H9 (cell line): ENCODE results near the gene MILR1. TPM values are rescaled to one million over a fixed set of nuclear protein-coding genes. Genes with fewer than 3 reads are reported as not detected.

Experiments
- DNase-seq: peaks from one replicate; pipeline ENCODE4 v3.0.0-alpha.2; 2017
- H2AFZ ChIP-seq: one replicate; pipeline ENCODE4 v1.6.1; 2013; ENCODE audit warnings: mild to moderate bottlenecking, low read length, control low read depth, moderate library complexity
- H2AK5ac ChIP-seq: 2 replicates; pipeline ENCODE4 v1.6.1; 2013; ENCODE audit warnings: low read length, control low read depth, mixed read lengths; ENCODE audit not compliant: insufficient read length
- H2BK120ac ChIP-seq: one replicate; pipeline ENCODE4 v1.6.1; 2013; ENCODE audit warnings: low read depth, mild to moderate bottlenecking, low read length, control low read depth, inconsistent platforms; ENCODE audit not compliant: poor library complexity, severe bottlenecking
- H2BK12ac ChIP-seq: 2 replicates; pipeline ENCODE4 v1.6.1; 2013; ENCODE audit warnings: low read length, control low read depth, mixed read lengths, low read depth; ENCODE audit not compliant: insufficient read length
- H2BK15ac ChIP-seq: 2 replicates; pipeline ENCODE4 v1.6.1; 2013; ENCODE audit warnings: low read depth, low read length, control low read depth
- H2BK20ac ChIP-seq: one replicate; pipeline ENCODE4 v1.6.1; 2013; ENCODE audit warnings: low read depth, mild to moderate bottlenecking, low read length, control low read depth, inconsistent platforms; ENCODE audit not compliant: poor library complexity, severe bottlenecking
- H2BK5ac ChIP-seq: 2 replicates; pipeline ENCODE4 v1.6.1; 2013; ENCODE audit warnings: low read length, control low read depth, mixed read lengths; ENCODE audit not compliant: insufficient read length
- H3K14ac ChIP-seq: 2 replicates; pipeline ENCODE4 v1.6.1; 2013; ENCODE audit warnings: low read length, control low read depth; ENCODE audit not compliant: insufficient read depth
- H3K18ac ChIP-seq: 2 replicates; pipeline ENCODE4 v1.6.1; 2013; ENCODE audit warnings: low read depth, mild to moderate bottlenecking, mixed read lengths, low read length, control low read depth; ENCODE audit not compliant: insufficient read length
- H3K23ac ChIP-seq: 2 replicates; pipeline ENCODE4 v1.6.1; 2013; ENCODE audit warnings: low read length, control low read depth, mixed read lengths, low read depth; ENCODE audit not compliant: insufficient read length
- H3K23me2 ChIP-seq: 2 replicates; pipeline ENCODE4 v1.6.1; 2013; ENCODE audit warnings: low read depth, mild to moderate bottlenecking, mixed read lengths, low read length, control low read depth; ENCODE audit not compliant: insufficient read length, poor library complexity, severe bottlenecking
- H3K27ac ChIP-seq: 2 replicates; pipeline ENCODE4 v1.5.1; 2013; ENCODE audit warnings: low read length, control low read depth, mixed read lengths, low read depth; ENCODE audit not compliant: insufficient read length
- H3K27me3 ChIP-seq: 2 replicates; pipeline ENCODE4 v1.6.1; 2013; ENCODE audit warnings: low read length, control low read depth, inconsistent platforms; ENCODE audit not compliant: insufficient read depth
- H3K4ac ChIP-seq: 2 replicates; pipeline ENCODE4 v1.6.1; 2013; ENCODE audit warnings: low read depth, mild to moderate bottlenecking, control low read depth, inconsistent platforms, low read length, moderate library complexity
- H3K4me1 ChIP-seq: 2 replicates; pipeline ENCODE4 v1.6.1; 2013; ENCODE audit warnings: low read length, control low read depth, inconsistent platforms; ENCODE audit not compliant: insufficient read depth
- H3K4me2 ChIP-seq: 2 replicates; pipeline ENCODE4 v1.6.1; 2013; ENCODE audit warnings: low read length, control low read depth, mixed read lengths; ENCODE audit not compliant: insufficient read length, insufficient read depth
- H3K56ac ChIP-seq: 2 replicates; pipeline ENCODE4 v1.6.1; 2013; ENCODE audit warnings: low read depth, mild to moderate bottlenecking, mixed read lengths, low read length, control low read depth; ENCODE audit not compliant: insufficient read length
- H3K79me1 ChIP-seq: 2 replicates; pipeline ENCODE4 v1.6.1; 2013; ENCODE audit warnings: low read depth, mild to moderate bottlenecking, moderate library complexity, low read length, control low read depth, inconsistent platforms; ENCODE audit not compliant: insufficient read depth, poor library complexity, severe bottlenecking
- H3K79me2 ChIP-seq: 2 replicates; pipeline ENCODE4 v1.6.1; 2013; ENCODE audit warnings: low read length, control low read depth, inconsistent platforms; ENCODE audit not compliant: insufficient read depth
- H3K9ac ChIP-seq: 2 replicates; pipeline ENCODE4 v1.6.1; 2013; ENCODE audit warnings: low read length, control low read depth, mixed read lengths; ENCODE audit not compliant: insufficient read length; ENCODE audit errors: extremely low read depth
- H3K9me3 ChIP-seq: one replicate; pipeline ENCODE4 v1.6.1; 2013; ENCODE audit warnings: low read depth, low read length, inconsistent platforms; ENCODE audit not compliant: control insufficient read depth
- H3T11ph ChIP-seq: one replicate; pipeline ENCODE4 v1.6.1; 2013; ENCODE audit warnings: mild to moderate bottlenecking, low read length, control low read depth, inconsistent platforms
- H4K20me1 ChIP-seq: one replicate; pipeline ENCODE4 v1.6.1; 2013; ENCODE audit not compliant: control insufficient read depth, insufficient read length, insufficient read depth
- H4K5ac ChIP-seq: 2 replicates; pipeline ENCODE4 v1.6.1; 2013; ENCODE audit warnings: low read depth, mild to moderate bottlenecking, mixed read lengths, low read length, control low read depth; ENCODE audit not compliant: insufficient read length
- H4K8ac ChIP-seq: replicated peaks from 2 replicates; pipeline ENCODE4 v1.6.1; 2013; ENCODE audit warnings: low read length, control low read depth, mixed read lengths, low read depth; ENCODE audit not compliant: insufficient read length
- H4K91ac ChIP-seq: 2 replicates; pipeline ENCODE4 v1.6.1; 2013; ENCODE audit warnings: low read depth, mild to moderate bottlenecking, moderate library complexity, mixed read lengths, low read length, control low read depth; ENCODE audit not compliant: insufficient read length
- H3K27ac Mint-ChIP-seq, 3 experiments: 2 replicates in 2 of 3; 3 replicates in 1 of 3; pipeline ENCODE4 v1.8.0; 2020 to 2021; ENCODE audit warnings: mixed read lengths in 3 of 3, mild to moderate bottlenecking in 1 of 3, moderate library complexity in 1 of 3
- H3K27me3 Mint-ChIP-seq: 2 replicates; pipeline ENCODE4 v1.8.0; 2021; ENCODE audit warnings: low read depth, mild to moderate bottlenecking, moderate library complexity, mixed read lengths
- H3K36me3 Mint-ChIP-seq, 3 experiments: 2 replicates in 2 of 3; 3 replicates in 1 of 3; pipeline ENCODE4 v1.8.0; 2020 to 2021; ENCODE audit warnings: low read depth in 3 of 3, mixed read lengths in 3 of 3; ENCODE audit not compliant: insufficient read depth in 1 of 3
- H3K4me1 Mint-ChIP-seq, 2 experiments: 2 replicates each; pipeline ENCODE4 v1.8.0; 2020; ENCODE audit warnings: mixed read lengths in 2 of 2
- H3K4me3 Mint-ChIP-seq, 2 experiments: 2 replicates in 1 of 2; 3 replicates in 1 of 2; pipeline ENCODE4 v1.8.0; 2020 to 2021; ENCODE audit warnings: mild to moderate bottlenecking in 2 of 2, mixed read lengths in 2 of 2, moderate library complexity in 1 of 2
- H3K9me3 Mint-ChIP-seq, 2 experiments: 2 replicates in 1 of 2; 3 replicates in 1 of 2; pipeline ENCODE4 v1.8.0; 2020; ENCODE audit warnings: mild to moderate bottlenecking in 2 of 2, mixed read lengths in 2 of 2, moderate library complexity in 1 of 2
- WGBS: extraction: QIAGEN DNeasy Blood & Tissue Kit; methylation state at CpG from one replicate; pipeline ENCODE4 v1.1.7; 2013; ENCODE audit warnings: missing lambda C conversion rate, low lambda C conversion rate, mixed read lengths; ENCODE audit not compliant: insufficient read length; ENCODE audit errors: extremely low coverage; 5-methylcytosine and 5-hydroxymethylcytosine counted together
- total RNA-seq: library from RNA; stranded (reverse); gene quantifications from 2 replicates; pipeline ENCODE4 v1.2.1, GENCODE V29; 2021
- TF ChIP-seq, protein P1 (sequence below): fragments of 200-600 bp; sonication (generic); conservative IDR thresholded peaks from 3 replicates; pipeline ENCODE4 v1.8.0; 2021; ENCODE audit warnings: antibody characterized with exemption, mild to moderate bottlenecking

MILR1 gene
- total RNA-seq, 1 experiment from 2014 or later: not detected

DNA sequence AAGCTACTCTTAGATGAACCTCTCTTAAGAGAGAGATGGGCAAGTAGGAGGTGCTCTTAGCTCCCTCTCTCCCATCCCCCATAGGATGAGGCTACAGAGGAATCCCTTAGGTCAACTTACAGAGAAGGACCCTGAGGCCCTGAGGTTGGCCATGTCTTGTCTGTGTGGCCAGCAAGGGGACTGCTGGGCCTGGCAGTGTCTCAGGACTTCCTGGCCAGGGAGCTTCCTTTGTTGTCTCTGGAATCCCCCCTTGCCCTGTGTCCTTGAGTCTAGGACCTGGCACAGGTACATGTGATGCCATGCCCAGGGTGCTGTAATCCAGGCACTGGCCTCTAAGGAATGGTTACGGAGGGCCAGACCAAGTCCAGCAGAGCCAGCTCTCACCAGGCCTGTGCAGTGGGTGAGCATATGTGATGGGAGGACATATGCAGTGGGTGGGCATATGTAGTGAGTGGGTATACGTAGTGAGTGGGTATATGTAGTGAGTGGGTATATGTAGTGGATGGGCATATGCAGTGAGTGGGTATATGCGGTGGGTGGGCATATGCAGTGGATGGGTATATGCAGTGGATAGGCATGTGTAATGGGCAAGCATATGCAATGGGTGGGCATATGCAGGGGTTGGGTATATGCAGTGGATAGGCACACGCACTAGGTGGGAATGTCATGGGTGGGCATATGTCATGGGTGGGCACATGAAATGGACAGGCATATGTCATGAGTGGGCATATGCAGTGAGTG, 38.0 kb upstream of the MILR1 start:
- H4K8ac ChIP-seq: no peak overlapping the region
- TF ChIP-seq, protein P1, sequence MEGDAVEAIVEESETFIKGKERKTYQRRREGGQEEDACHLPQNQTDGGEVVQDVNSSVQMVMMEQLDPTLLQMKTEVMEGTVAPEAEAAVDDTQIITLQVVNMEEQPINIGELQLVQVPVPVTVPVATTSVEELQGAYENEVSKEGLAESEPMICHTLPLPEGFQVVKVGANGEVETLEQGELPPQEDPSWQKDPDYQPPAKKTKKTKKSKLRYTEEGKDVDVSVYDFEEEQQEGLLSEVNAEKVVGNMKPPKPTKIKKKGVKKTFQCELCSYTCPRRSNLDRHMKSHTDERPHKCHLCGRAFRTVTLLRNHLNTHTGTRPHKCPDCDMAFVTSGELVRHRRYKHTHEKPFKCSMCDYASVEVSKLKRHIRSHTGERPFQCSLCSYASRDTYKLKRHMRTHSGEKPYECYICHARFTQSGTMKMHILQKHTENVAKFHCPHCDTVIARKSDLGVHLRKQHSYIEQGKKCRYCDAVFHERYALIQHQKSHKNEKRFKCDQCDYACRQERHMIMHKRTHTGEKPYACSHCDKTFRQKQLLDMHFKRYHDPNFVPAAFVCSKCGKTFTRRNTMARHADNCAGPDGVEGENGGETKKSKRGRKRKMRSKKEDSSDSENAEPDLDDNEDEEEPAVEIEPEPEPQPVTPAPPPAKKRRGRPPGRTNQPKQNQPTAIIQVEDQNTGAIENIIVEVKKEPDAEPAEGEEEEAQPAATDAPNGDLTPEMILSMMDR: no peak
- Mint-ChIP-seq H3K9me3 (no peaks in the 10 kb centered on the region; a peak in 1 of 5 replicates), H3K36me3 (no peaks in the 10 kb centered on the region), H3K4me1 (peaks cover 36 to 39% of the 10 kb centered on the region in 2 experiments), H3K27ac (peak overlapping the region in 2 of 3 experiments; percentile 59 to 89; a peak in 3 of 7 replicates), H3K27me3 (no peaks in the 10 kb centered on the region), H3K4me3 (peak overlapping the region in 1 of 2 experiments; percentile 23; a peak in 2 of 5 replicates)
- H3K27me3 ChIP-seq: no peaks in the 10 kb centered on the region
- H3K4me2 ChIP-seq: no peak overlapping the region
- no peak overlapping the region for H3K56ac ChIP-seq
- no peak overlapping the region for H3K4ac ChIP-seq
- no peak overlapping the region for H2BK5ac ChIP-seq
- H4K91ac ChIP-seq: no peak overlapping the region
- H2BK20ac ChIP-seq: no peak overlapping the region
- H3K23me2 ChIP-seq: no peaks in the 10 kb centered on the region
- H3K23ac ChIP-seq: no peak overlapping the region
- H2BK12ac ChIP-seq: no peak overlapping the region
- no peak overlapping the region for H2BK15ac ChIP-seq
- H3K79me1 ChIP-seq: no peaks in the 10 kb centered on the region
- H2AK5ac ChIP-seq: no peak overlapping the region
- no peak overlapping the region for H3K9ac ChIP-seq
- WGBS: 100% methylated on average over 1 of the region's 4 CpGs
- H3K18ac ChIP-seq: no peak overlapping the region
- no peak overlapping the region for H3K14ac ChIP-seq
- H3K9me3 ChIP-seq: no peaks in the 10 kb centered on the region
- no peak overlapping the region for H3T11ph ChIP-seq
- H4K5ac ChIP-seq: no peak overlapping the region
- DNase-seq: peak; percentile 48
- no peak overlapping the region for H3K27ac ChIP-seq
- no peaks in the 10 kb centered on the region for H4K20me1 ChIP-seq
- H2BK120ac ChIP-seq: no peak overlapping the region
- H3K4me1 ChIP-seq: peaks cover 2% of the 10 kb centered on the region; the same call in 1 of the 2 replicates
- no peaks in the 10 kb centered on the region for H3K79me2 ChIP-seq
- no peak overlapping the region for H2AFZ ChIP-seq
